ENCODE results near the gene TRIM14. TPM values are rescaled to one million over a fixed set of nuclear protein-coding genes. Genes with fewer than 3 reads are reported as not detected.
A peak's percentile ranks its signal among the peaks of the same experiment; 100 is the strongest.

TRIM14 gene
- polyA plus RNA-seq, 2 of the 4 experiments (the other 2 are of a cell fraction): 8.8 to 9.2 TPM

- no peak overlapping the region for H3K27ac ChIP-seq
- ATAC-seq: no peak
- no peaks in the 10 kb centered on the region for H3K4me1 ChIP-seq
- TF ChIP-seq MAFK (IDR thresholded peaks at IDR 0.05; ENCODE audit: partially characterized antibody): peak; percentile 20
- TF ChIP-seq NFE2L2 (conservative IDR thresholded peaks at IDR 0.05; ENCODE audit: low read length): no peak
- ChIA-PET CTCF (interaction anchor here (1.4 to 1.9 kb wide), 2 partner anchors 11 to 108 kb away, joined by 5 to 7 read pairs; no protein-coding TSS in a partner anchor), POLR2A (no interaction called here)
- FAIRE-seq: no peak
- DNase-seq (ENCODE audit: low read depth in 1 of 2, low spot score in 1 of 2): no peak
- no peak overlapping the region for H3K4me2 ChIP-seq
- no peaks in the 10 kb centered on the region for H3K9me3 ChIP-seq
- H3K4me3 ChIP-seq: no peak overlapping the region
Measured at GRCh38 chr9:98031169-98031568, 87.9 kb downstream of the TRIM14 start.

GRCh38 chr9:98024702-98025101 lies 94.3 kb downstream of the TRIM14 start:
- Histone ChIP-seq H3K4me2 (no peak overlapping the region), H3K4me3 (no peak overlapping the region), H3K4me1 (no peaks in the 10 kb centered on the region), H3K27ac (no peak overlapping the region), H3K9me3 (no peaks in the 10 kb centered on the region)
- DNase-seq (ENCODE audit: low read depth in 1 of 2, low spot score in 1 of 2): no peak
- TF ChIP-seq ZFP36 (IDR thresholded peaks at IDR 0.05; ENCODE audit: borderline replicate concordance, partially characterized antibody) (no peak), HOXB5 (CRISPR knock-in tag; IDR thresholded peaks at IDR 0.05) (no peak), FOSL2 (IDR thresholded peaks at IDR 0.05) (no peak), FOSL2 (CRISPR knock-in tag; IDR thresholded peaks at IDR 0.05) (no peak), CBX8 (IDR thresholded peaks at IDR 0.05) (no peak), ZNF302 (CRISPR knock-in tag; IDR thresholded peaks at IDR 0.05) (no peak), HOXB13 (CRISPR knock-in tag; IDR thresholded peaks at IDR 0.05; ENCODE audit: low read depth) (no peak), CBX2 (IDR thresholded peaks at IDR 0.05; ENCODE audit: borderline replicate concordance, low read depth) (no peak), HOXA7 (CRISPR knock-in tag; IDR thresholded peaks at IDR 0.05) (no peak), HEYL (CRISPR knock-in tag; IDR thresholded peaks at IDR 0.05) (no peak), BHLHE40 (IDR thresholded peaks at IDR 0.05; ENCODE audit: low read depth, low read length) (no peak), CHD4 (IDR thresholded peaks at IDR 0.05; ENCODE audit: borderline replicate concordance) (no peak), TFCP2L1 (CRISPR knock-in tag; IDR thresholded peaks at IDR 0.05) (no peak), MAX (IDR thresholded peaks at IDR 0.05) (no peak), HMGXB4 (CRISPR knock-in tag; IDR thresholded peaks at IDR 0.05; ENCODE audit: borderline replicate concordance) (no peak)
- ChIA-PET CTCF (interaction anchor here (1.2 to 6.8 kb wide), 6 partner anchors 8 to 101 kb away, joined by 8 to 32 read pairs (median 10); partner anchors contain the start of genes ANP32B and TRMO), POLR2A (no interaction called here)
- no peak for FAIRE-seq
- no peak for ATAC-seq
- WGBS (ENCODE audit: missing lambda C conversion rate): 100% methylated on average over 1 of the region's 1 CpG

- H3K4me2 ChIP-seq: no peak overlapping the region
- H3K4me1 ChIP-seq: no peaks in the 10 kb centered on the region
- no peak for FAIRE-seq
- no peaks in the 10 kb centered on the region for H3K9me3 ChIP-seq
- ATAC-seq: no peak
- no peak for TF ChIP-seq KDM1A (IDR thresholded peaks at IDR 0.05; ENCODE audit: low read depth)
- no peak for TF ChIP-seq ZC3H11A (IDR thresholded peaks at IDR 0.05)
- no peak for TF ChIP-seq NR3C1 (IDR thresholded peaks at IDR 0.05)
- TF ChIP-seq ZFP36 (IDR thresholded peaks at IDR 0.05; ENCODE audit: borderline replicate concordance, partially characterized antibody): no peak
- TF ChIP-seq EP300 (IDR thresholded peaks at IDR 0.05): no peak
- TF ChIP-seq MAZ (IDR thresholded peaks at IDR 0.05; ENCODE audit: borderline replicate concordance, low read depth, low read length): no peak
- TF ChIP-seq NFE2L2 (conservative IDR thresholded peaks at IDR 0.05; ENCODE audit: low read length): no peak
- TF ChIP-seq HEYL (CRISPR knock-in tag; IDR thresholded peaks at IDR 0.05): no peak
- no peak for TF ChIP-seq ELK1 (IDR thresholded peaks at IDR 0.05; ENCODE audit: low read depth, low read length)
- TF ChIP-seq EHMT2 (IDR thresholded peaks at IDR 0.05; ENCODE audit: low read depth): no peak
- ChIA-PET CTCF (interaction anchor here (3.6 to 5.4 kb wide), 2 partner anchors 12 to 99 kb away, joined by 15 to 39 read pairs; partner anchors contain the start of gene TRMO), POLR2A (no interaction called here)
- 84% methylated on average over 8 of the region's 8 CpGs for WGBS (ENCODE audit: missing lambda C conversion rate)
- H3K4me3 ChIP-seq: no peak overlapping the region
- no peak overlapping the region for H3K27ac ChIP-seq
- DNase-seq (ENCODE audit: low read depth in 1 of 2, low spot score in 1 of 2): no peak
Measured at GRCh38 chr9:98022447-98022846, 96.6 kb downstream of the TRIM14 start.
